Stimulated activated CD4-positive, alpha-beta T cell treated with anti-CD3 and anti-CD28 coated beads, Interleukin-1b, Interleukin-23, amount 100 ng/mL, for 24 hours (primary cell): ENCODE measurements around the gene NFKBIE.
"Not testable (repeated sequence)": the region's sequence is repeated elsewhere in the genome, so short reads cannot be mapped to it uniquely, and the experiment has no call there.

Experiments used
- DNase-seq, 4 experiments: peaks; one replicate each; pipeline ENCODE4 v3.0.0-alpha.2; 2020; ENCODE audit warnings: low read depth in 4 of 4, low spot score in 1 of 4

The NFKBIE gene

GRCh38 chr6:44265007-44265721 lies at the start of gene NFKBIE:
Gene NFKBIE, minus strand, starts transcription at chr6:44265551. Its CDS starts 205 bp downstream, at chr6:44265346.
- DNase-seq = peak; percentile 90 to 97 (median 95)

GRCh38 chr6:44314657-44315056 lies 49.3 kb upstream of the NFKBIE start:
- DNase-seq = not testable (repeated sequence)

GRCh38 chr6:44312901-44313788 lies 47.8 kb upstream of the NFKBIE start, which contains the start of gene AARS2:
Gene AARS2, minus strand, starts transcription at chr6:44313347. Its CDS starts 24 bp downstream, at chr6:44313323.
- peak; percentile 87 to 97 (median 91) for DNase-seq

- DNase-seq = no peak
Observed at GRCh38 chr6:44311767-44312166, 46.4 kb upstream of the NFKBIE start.

- no peak for DNase-seq
Observed at GRCh38 chr6:44311304-44311703, 46.0 kb upstream of the NFKBIE start.

- DNase-seq = no peak
Observed at GRCh38 chr6:44310241-44310640, 44.9 kb upstream of the NFKBIE start.

- no peak for DNase-seq
Observed at GRCh38 chr6:44309631-44310030, 44.3 kb upstream of the NFKBIE start.

- no peak for DNase-seq
Observed at GRCh38 chr6:44309092-44309491, 43.7 kb upstream of the NFKBIE start.

GRCh38 chr6:44307217-44307616 lies 41.9 kb upstream of the NFKBIE start:
- DNase-seq = no peak

- DNase-seq = no peak
Observed at GRCh38 chr6:44306710-44307109, 41.4 kb upstream of the NFKBIE start.

GRCh38 chr6:44305200-44305725 lies 39.9 kb upstream of the NFKBIE start:
- DNase-seq = no peak

GRCh38 chr6:44304282-44305199 lies 39.2 kb upstream of the NFKBIE start:
- DNase-seq = no peak

GRCh38 chr6:44303842-44304241 lies 38.5 kb upstream of the NFKBIE start:
- no peak for DNase-seq

GRCh38 chr6:44302856-44303255 lies 37.5 kb upstream of the NFKBIE start:
- no peak for DNase-seq

GRCh38 chr6:44301782-44302564 lies 36.6 kb upstream of the NFKBIE start:
- no peak for DNase-seq

- no peak for DNase-seq
Observed at GRCh38 chr6:44301106-44301505, 35.8 kb upstream of the NFKBIE start.

- no peak for DNase-seq
Observed at GRCh38 chr6:44300292-44300823, 35.0 kb upstream of the NFKBIE start.

GRCh38 chr6:44298864-44299263 lies 33.5 kb upstream of the NFKBIE start:
- DNase-seq = no peak

- no peak for DNase-seq
Observed at GRCh38 chr6:44298055-44298803, 32.9 kb upstream of the NFKBIE start.
